GM12872 (cell line): ENCODE results near the gene SLC4A7.

Source experiments
- CTCF ChIP-seq: IDR thresholded peaks from 3 replicates; pipeline ENCODE4 v1.5.1; 2011; ENCODE audit warnings: low read depth, mild to moderate bottlenecking, low read length, moderate library complexity; ENCODE audit not compliant: insufficient read depth

The SLC4A7 gene

GRCh38 chr3:27352047-27352446 lies 132.1 kb downstream of the SLC4A7 start:
- no peak for TF ChIP-seq CTCF

GRCh38 chr3:27349832-27350231 lies 134.4 kb downstream of the SLC4A7 start:
- no peak for TF ChIP-seq CTCF

GRCh38 chr3:27345959-27346865 lies 138.0 kb downstream of the SLC4A7 start:
- TF ChIP-seq CTCF = no peak

GRCh38 chr3:27345493-27345892 lies 138.7 kb downstream of the SLC4A7 start:
- no peak for TF ChIP-seq CTCF

GRCh38 chr3:27345045-27345444 lies 139.1 kb downstream of the SLC4A7 start:
- TF ChIP-seq CTCF = no peak

GRCh38 chr3:27344192-27344591 lies 140.0 kb downstream of the SLC4A7 start:
- no peak for TF ChIP-seq CTCF

GRCh38 chr3:27342267-27342666 lies 141.9 kb downstream of the SLC4A7 start:
- no peak for TF ChIP-seq CTCF
